ENCODE measurements around the gene ICAM1. TPM values are rescaled to one million over a fixed set of nuclear protein-coding genes. Genes with fewer than 3 reads are reported as not detected.

Gene ICAM1
- polyA plus RNA-seq, 3 donors from 2014 or later: 9.9 to 18.4 (median 18.0) TPM

GRCh38 chr19:10254244-10254643, 16.7 kb upstream of the ICAM1 start:
- Mint-ChIP-seq H3K27ac (peak overlapping the region in 1 of 6 donors; percentile 37), H3K9me3 (no peaks in the 10 kb centered on the region), H3K4me1 (peaks cover 25 to 26% of the 10 kb centered on the region in 2 donors), H3K27me3 (ENCODE audit: low read depth in 3 of 3) (peaks cover 5 to 9% (median 6%) of the 10 kb centered on the region in 3 donors), H3K4me3 (peak overlapping the region in 4 of 5 donors; percentile 13 to 56 (median 44)), H3K36me3 (peaks cover 12 to 18% (median 17%) of the 10 kb centered on the region in 3 donors)
- DNase-seq: no peak

- Mint-ChIP-seq H3K4me3 (no peak overlapping the region), H3K27ac (peak overlapping the region in 1 of 6 donors; percentile 59), H3K9me3 (no peaks in the 10 kb centered on the region), H3K4me1 (peaks cover 20 to 21% of the 10 kb centered on the region in 2 donors), H3K36me3 (peaks cover 12 to 18% (median 17%) of the 10 kb centered on the region in 3 donors), H3K27me3 (ENCODE audit: low read depth in 3 of 3) (peaks cover 5 to 9% (median 6%) of the 10 kb centered on the region in 3 donors)
- DNase-seq: no peak
These were observed 15.6 kb upstream of the ICAM1 start for GRCh38 chr19:10255358-10255757.

- H3K27me3 Mint-ChIP-seq (ENCODE audit: low read depth in 3 of 3): peaks cover 6 to 10% (median 7%) of the 10 kb centered on the region in 3 donors
- H3K27ac Mint-ChIP-seq: no peak overlapping the region
- H3K4me3 Mint-ChIP-seq: no peak overlapping the region
- no peak for DNase-seq
- H3K9me3 Mint-ChIP-seq: no peaks in the 10 kb centered on the region
- peaks cover 12 to 18% (median 17%) of the 10 kb centered on the region in 3 donors for H3K36me3 Mint-ChIP-seq
- peaks cover 16 to 18% of the 10 kb centered on the region in 2 donors for H3K4me1 Mint-ChIP-seq
These were observed 14.4 kb upstream of the ICAM1 start for GRCh38 chr19:10256551-10256950.

GRCh38 chr19:10256970-10257615, 13.8 kb upstream of the ICAM1 start:
- no peak overlapping the region for H3K27ac Mint-ChIP-seq
- H3K27me3 Mint-ChIP-seq (ENCODE audit: low read depth in 3 of 3): peaks cover 2 to 6% (median 4%) of the 10 kb centered on the region in 3 donors
- H3K9me3 Mint-ChIP-seq: no peaks in the 10 kb centered on the region
- peaks cover 11 to 13% of the 10 kb centered on the region in 2 donors for H3K4me1 Mint-ChIP-seq
- H3K36me3 Mint-ChIP-seq: peaks cover 12 to 18% (median 17%) of the 10 kb centered on the region in 3 donors
- no peak for DNase-seq
- H3K4me3 Mint-ChIP-seq: peak overlapping the region in 1 of 5 donors; percentile 44

- Mint-ChIP-seq H3K4me3 (no peak overlapping the region), H3K4me1 (peaks cover 3 to 6% of the 10 kb centered on the region in 2 donors), H3K27me3 (ENCODE audit: low read depth in 3 of 3) (peaks cover 0 to 4% (median 3%) of the 10 kb centered on the region in 3 donors), H3K9me3 (no peaks in the 10 kb centered on the region), H3K36me3 (peaks cover 12 to 18% (median 17%) of the 10 kb centered on the region in 3 donors), H3K27ac (peak overlapping the region in 1 of 6 donors; percentile 53)
- DNase-seq: no peak
These were observed 12.7 kb upstream of the ICAM1 start for GRCh38 chr19:10258080-10258710.

GRCh38 chr19:10259162-10259905, 11.6 kb upstream of the ICAM1 start:
- Mint-ChIP-seq H3K27me3 (ENCODE audit: low read depth in 3 of 3) (peaks cover 0 to 3% (median 2%) of the 10 kb centered on the region in 3 donors), H3K36me3 (peaks cover 6 to 14% (median 13%) of the 10 kb centered on the region in 3 donors), H3K4me3 (no peak overlapping the region), H3K27ac (peak overlapping the region in 1 of 6 donors; percentile 34), H3K4me1 (peaks cover 3 to 6% of the 10 kb centered on the region in 2 donors), H3K9me3 (no peaks in the 10 kb centered on the region)
- DNase-seq: peak; percentile 76 to 81 (median 78)

GRCh38 chr19:10260141-10260584, 10.8 kb upstream of the ICAM1 start:
- Mint-ChIP-seq H3K4me1 (peaks cover 3 to 4% of the 10 kb centered on the region in 2 donors), H3K27me3 (ENCODE audit: low read depth in 3 of 3) (peaks cover 0 to 3% (median 2%) of the 10 kb centered on the region in 3 donors), H3K36me3 (peaks cover 5 to 12% (median 11%) of the 10 kb centered on the region in 3 donors), H3K9me3 (no peaks in the 10 kb centered on the region), H3K27ac (no peak overlapping the region), H3K4me3 (no peak overlapping the region)
- DNase-seq: no peak

GRCh38 chr19:10262771-10263170, 8.1 kb upstream of the ICAM1 start:
- no peak overlapping the region for H3K4me3 Mint-ChIP-seq
- no peaks in the 10 kb centered on the region for H3K36me3 Mint-ChIP-seq
- no peaks in the 10 kb centered on the region for H3K9me3 Mint-ChIP-seq
- no peak for DNase-seq
- H3K27me3 Mint-ChIP-seq (ENCODE audit: low read depth in 3 of 3): peaks cover 0 to 5% (median 2%) of the 10 kb centered on the region in 3 donors
- H3K27ac Mint-ChIP-seq: no peak overlapping the region
- H3K4me1 Mint-ChIP-seq: no peaks in the 10 kb centered on the region

- DNase-seq: no peak
- Mint-ChIP-seq H3K9me3 (no peaks in the 10 kb centered on the region), H3K27me3 (ENCODE audit: low read depth in 3 of 3) (peaks cover 12 to 29% (median 17%) of the 10 kb centered on the region in 3 donors), H3K36me3 (no peaks in the 10 kb centered on the region), H3K4me1 (peaks cover 20 to 24% of the 10 kb centered on the region in 2 donors), H3K27ac (peak overlapping the region in 1 of 6 donors; percentile 62), H3K4me3 (no peak overlapping the region)
These were observed 4.2 kb upstream of the ICAM1 start for GRCh38 chr19:10266706-10267105.

- Mint-ChIP-seq H3K9me3 (no peaks in the 10 kb centered on the region), H3K36me3 (no peaks in the 10 kb centered on the region), H3K4me1 (peaks cover 31 to 34% of the 10 kb centered on the region in 2 donors), H3K27me3 (ENCODE audit: low read depth in 3 of 3) (peaks cover 16 to 31% (median 17%) of the 10 kb centered on the region in 3 donors), H3K4me3 (no peak overlapping the region), H3K27ac (peak overlapping the region in 1 of 6 donors; percentile 10)
- DNase-seq: no peak
These were observed 2.8 kb upstream of the ICAM1 start for GRCh38 chr19:10268071-10268470.

GRCh38 chr19:10269333-10270179, 1.4 kb upstream of the ICAM1 start:
- peak overlapping the region; percentile 85 to 89 (median 88) for H3K4me3 Mint-ChIP-seq
- H3K36me3 Mint-ChIP-seq: peaks cover 0 to 4% (median under 1%) of the 10 kb centered on the region in 3 donors
- peak overlapping the region; percentile 93 to 96 (median 96) for H3K27ac Mint-ChIP-seq
- peaks cover 35 to 43% of the 10 kb centered on the region in 2 donors for H3K4me1 Mint-ChIP-seq
- DNase-seq: peak; percentile 86
- H3K27me3 Mint-ChIP-seq (ENCODE audit: low read depth in 3 of 3): peaks cover 16 to 31% (median 17%) of the 10 kb centered on the region in 3 donors
- H3K9me3 Mint-ChIP-seq: no peaks in the 10 kb centered on the region

GRCh38 chr19:10270180-10270615, 722 bp upstream of the ICAM1 start:
- H3K27me3 Mint-ChIP-seq (ENCODE audit: low read depth in 3 of 3): peaks cover 16 to 31% (median 17%) of the 10 kb centered on the region in 3 donors
- H3K4me3 Mint-ChIP-seq: peak overlapping the region; percentile 85 to 89 (median 88)
- peak; percentile 91 to 94 (median 92) for DNase-seq
- peak overlapping the region; percentile 93 to 96 (median 96) for H3K27ac Mint-ChIP-seq
- H3K36me3 Mint-ChIP-seq: peaks cover 0 to 7% (median 5%) of the 10 kb centered on the region in 3 donors
- H3K9me3 Mint-ChIP-seq: no peaks in the 10 kb centered on the region
- peaks cover 38 to 48% of the 10 kb centered on the region in 2 donors for H3K4me1 Mint-ChIP-seq

Data from immature natural killer cell (primary cell).